DND-41 (cell line): ENCODE data around the gene ATAD3B.

Experiments used
- EZH2 ChIP-seq: IDR thresholded peaks from 3 replicates; pipeline ENCODE4 v1.6.1; 2012; ENCODE audit warnings: borderline replicate concordance, low read depth, mild to moderate bottlenecking, moderate library complexity, low read length, inconsistent platforms; ENCODE audit not compliant: severe bottlenecking
- TF ChIP-seq, protein P1 (sequence below): IDR thresholded peaks from 2 replicates; pipeline ENCODE4 v1.5.1; 2012; ENCODE audit warnings: borderline replicate concordance, low read length, moderate library complexity, mild to moderate bottlenecking; ENCODE audit not compliant: poor library complexity, severe bottlenecking; ENCODE audit errors: extremely low read depth

DNA sequence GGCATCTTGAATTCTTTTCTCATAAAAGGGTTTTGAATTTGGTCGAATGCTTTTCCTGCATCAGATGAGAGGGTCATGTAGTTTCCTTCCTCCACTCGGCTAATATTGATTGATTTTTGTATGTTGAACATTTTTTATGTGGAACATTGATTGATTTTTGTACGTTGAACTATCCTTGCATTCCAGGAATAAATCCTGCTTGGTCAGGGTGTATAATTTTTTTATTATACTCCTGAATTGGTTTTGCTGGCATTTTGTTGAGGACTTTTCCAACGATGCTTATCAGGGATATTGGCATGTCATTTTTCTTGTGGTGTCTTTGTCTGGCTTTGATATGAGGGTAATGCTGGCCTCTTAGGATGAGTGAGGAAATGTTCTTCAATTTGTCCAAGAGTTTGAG lies 60.4 kb downstream of the ATAD3B start:
- TF ChIP-seq, protein P1, sequence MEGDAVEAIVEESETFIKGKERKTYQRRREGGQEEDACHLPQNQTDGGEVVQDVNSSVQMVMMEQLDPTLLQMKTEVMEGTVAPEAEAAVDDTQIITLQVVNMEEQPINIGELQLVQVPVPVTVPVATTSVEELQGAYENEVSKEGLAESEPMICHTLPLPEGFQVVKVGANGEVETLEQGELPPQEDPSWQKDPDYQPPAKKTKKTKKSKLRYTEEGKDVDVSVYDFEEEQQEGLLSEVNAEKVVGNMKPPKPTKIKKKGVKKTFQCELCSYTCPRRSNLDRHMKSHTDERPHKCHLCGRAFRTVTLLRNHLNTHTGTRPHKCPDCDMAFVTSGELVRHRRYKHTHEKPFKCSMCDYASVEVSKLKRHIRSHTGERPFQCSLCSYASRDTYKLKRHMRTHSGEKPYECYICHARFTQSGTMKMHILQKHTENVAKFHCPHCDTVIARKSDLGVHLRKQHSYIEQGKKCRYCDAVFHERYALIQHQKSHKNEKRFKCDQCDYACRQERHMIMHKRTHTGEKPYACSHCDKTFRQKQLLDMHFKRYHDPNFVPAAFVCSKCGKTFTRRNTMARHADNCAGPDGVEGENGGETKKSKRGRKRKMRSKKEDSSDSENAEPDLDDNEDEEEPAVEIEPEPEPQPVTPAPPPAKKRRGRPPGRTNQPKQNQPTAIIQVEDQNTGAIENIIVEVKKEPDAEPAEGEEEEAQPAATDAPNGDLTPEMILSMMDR = no peak
- TF ChIP-seq EZH2 = no peak
